Breast epithelium (tissue), 4 donors: Measurements from ENCODE around the gene DIS3L2. TPM values are rescaled to one million over a fixed set of nuclear protein-coding genes. Genes with fewer than 3 reads are reported as not detected.

ENCODE experiments used
- DNase-seq, 2 donors: peaks; one replicate each; pipeline ENCODE4 v3.0.0-alpha.2; 2019; ENCODE audit warnings: low spot score in 2 of 2
- H3K27ac ChIP-seq, 2 donors: fragments of 200-600 bp; sonication (generic) in 1 of 2; one replicate each; pipeline ENCODE4 v1.5.1; 2016 to 2019; ENCODE audit warnings: mild to moderate bottlenecking in 1 of 2
- H3K27me3 ChIP-seq, 2 donors: fragments of 200-600 bp; sonication (generic) in 1 of 2; one replicate each; pipeline versions ENCODE4 v1.5.1 to v1.6.0; 2017 to 2019; ENCODE audit warnings: control low read depth in 1 of 2, mild to moderate bottlenecking in 1 of 2
- H3K36me3 ChIP-seq: fragments of 200-600 bp; one replicate; pipeline ENCODE4 v1.5.1; 2019
- H3K4me1 ChIP-seq, 2 donors: fragments of 200-600 bp; sonication (generic); one replicate each; pipeline ENCODE4 v1.5.1; 2016 to 2019; ENCODE audit warnings: control low read depth in 1 of 2
- H3K4me3 ChIP-seq, 3 donors: fragments of 200-600 bp; sonication (generic); 1 replicate in 2 of 3; 2 replicates in 1 of 3; pipeline ENCODE4 v1.5.1; 2016 to 2019; ENCODE audit warnings: mild to moderate bottlenecking in 3 of 3, moderate library complexity in 2 of 3
- H3K9me3 ChIP-seq, 2 donors: fragments of 200-600 bp; sonication (generic) in 1 of 2; one replicate each; pipeline ENCODE4 v1.5.1; 2016 to 2019; ENCODE audit warnings: control low read depth in 1 of 2
- CTCF ChIP-seq, 3 donors: fragments of 450-650 bp; IDR thresholded peaks; one replicate each; pipeline ENCODE4 v1.5.1; 2016 to 2017; ENCODE audit warnings: antibody characterized with exemption in 3 of 3, mild to moderate bottlenecking in 3 of 3, moderate library complexity in 3 of 3
- POLR2A ChIP-seq: fragments of 450-650 bp; IDR thresholded peaks from one replicate; pipeline ENCODE4 v1.6.1; 2016; ENCODE audit warnings: antibody characterized with exemption, mild to moderate bottlenecking, moderate library complexity
- POLR2AphosphoS5 ChIP-seq, 3 donors: sonication (generic); formaldehyde crosslinking; IDR thresholded peaks; one replicate each; pipeline ENCODE4 v1.6.1; 2017; ENCODE audit warnings: antibody characterized with exemption in 3 of 3
- intact Hi-C: fragments of 100-400 bp; cut with DNase I; formaldehyde crosslinking; loops from one replicate; pipeline ENCODE4 v1.15.1; 2023; ENCODE audit warnings: low total_unique reads
- total RNA-seq, 3 donors: library from RNA; depleted of rRNA; stranded (reverse); fragments of >200 nt; gene quantifications; one replicate each; pipeline ENCODE4 v1.1.0, GENCODE V29; 2016

The DIS3L2 gene
- total RNA-seq, 3 donors from 2014 or later = 19.2 to 38.9 (median 33.4) TPM

GRCh38 chr2:231925303-231926179, 36.0 kb upstream of the DIS3L2 start:
- H3K27ac ChIP-seq = no peak overlapping the region
- peak overlapping the region; percentile 32 to 71 (median 49) for H3K4me3 ChIP-seq
- no peaks in the 10 kb centered on the region for H3K36me3 ChIP-seq
- intact Hi-C loops = loop anchor here (10.0 kb wide), 1 partner anchor 399 kb away; no protein-coding TSS in a partner anchor
- no peaks in the 10 kb centered on the region for H3K9me3 ChIP-seq
- peak; percentile 72 to 87 for DNase-seq
- peaks cover 0 to 17% of the 10 kb centered on the region in 2 donors for H3K27me3 ChIP-seq
- TF ChIP-seq POLR2AphosphoS5 (IDR thresholded peaks at IDR 0.05) = no peak
- peak; percentile 45 to 92 (median 47) for TF ChIP-seq CTCF (IDR thresholded peaks at IDR 0.05)
- H3K4me1 ChIP-seq = peaks cover 0 to 8% of the 10 kb centered on the region in 2 donors

- Histone ChIP-seq H3K4me1 (peaks cover 0 to 8% of the 10 kb centered on the region in 2 donors), H3K27ac (no peak within 1 kb of the TSS), H3K4me3 (peak within 1 kb of the TSS; percentile 32 to 71 (median 49)), H3K27me3 (peaks cover 0 to 17% of the 10 kb centered on the region in 2 donors), H3K36me3 (no peaks in the 10 kb centered on the region), H3K9me3 (no peaks in the 10 kb centered on the region)
- TF ChIP-seq CTCF (IDR thresholded peaks at IDR 0.05) (peak in 2 of 3 donors; percentile 10 to 39), POLR2AphosphoS5 (IDR thresholded peaks at IDR 0.05) (no peak)
- DNase-seq = peak in 1 of 2 donors; percentile 58
- intact Hi-C loops = loop anchor here (10.0 kb wide), 1 partner anchor 399 kb away; no protein-coding TSS in a partner anchor
These were observed 35.3 kb upstream of the DIS3L2 start, which contains the start of gene NPPC for GRCh38 chr2:231926180-231926741. NPPC (minus strand) TSS chr2:231926396; CDS start chr2:231926249, 147 bp downstream.

GRCh38 chr2:231926761-231927565, 34.5 kb upstream of the DIS3L2 start:
- no peak overlapping the region for H3K27ac ChIP-seq
- H3K4me1 ChIP-seq = peaks cover 0 to 8% of the 10 kb centered on the region in 2 donors
- H3K4me3 ChIP-seq = peak overlapping the region in 2 of 3 donors; percentile 49 to 71
- H3K9me3 ChIP-seq = no peaks in the 10 kb centered on the region
- H3K36me3 ChIP-seq = no peaks in the 10 kb centered on the region
- TF ChIP-seq POLR2A (no peak), CTCF (IDR thresholded peaks at IDR 0.05) (peak in 1 of 3 donors; percentile 8)
- H3K27me3 ChIP-seq = peaks cover 0 to 17% of the 10 kb centered on the region in 2 donors
- intact Hi-C loops = loop anchor here (10.0 kb wide), 1 partner anchor 398 kb away; no protein-coding TSS in a partner anchor
- peak in 1 of 2 donors; percentile 52 for DNase-seq

- peak in 1 of 2 donors; percentile 17 for DNase-seq
These were observed 34.0 kb upstream of the DIS3L2 start for GRCh38 chr2:231927566-231927890.

More at GRCh38 chr2:231927566-231927890, 34.0 kb upstream of the DIS3L2 start:
- no peaks in the 10 kb centered on the region for H3K9me3 ChIP-seq
- peaks cover 0 to 17% of the 10 kb centered on the region in 2 donors for H3K27me3 ChIP-seq
- intact Hi-C loops = loop anchor here (10.0 kb wide), 1 partner anchor 397 kb away; no protein-coding TSS in a partner anchor
- H3K27ac ChIP-seq = no peak overlapping the region
- peaks cover 0 to 8% of the 10 kb centered on the region in 2 donors for H3K4me1 ChIP-seq
- TF ChIP-seq POLR2A = no peak
- TF ChIP-seq POLR2AphosphoS5 (IDR thresholded peaks at IDR 0.05) = no peak
- no peak for TF ChIP-seq CTCF (IDR thresholded peaks at IDR 0.05)
- H3K4me3 ChIP-seq = no peak overlapping the region
- H3K36me3 ChIP-seq = no peaks in the 10 kb centered on the region
